NT2/D1 (cell line): Measurements from ENCODE around the gene ME1.

Experiments used
- SUZ12 ChIP-seq: IDR thresholded peaks from 2 replicates; pipeline ENCODE4 v1.6.1; 2011; ENCODE audit not compliant: insufficient read length, insufficient read depth; ENCODE audit errors: extremely low read depth
- YY1 ChIP-seq: IDR thresholded peaks from 2 replicates; pipeline ENCODE4 v1.6.1; 2011; ENCODE audit not compliant: insufficient read length, insufficient read depth
- ZNF274 ChIP-seq: IDR thresholded peaks from 2 replicates; pipeline ENCODE4 v1.6.1; 2011; ENCODE audit warnings: mild to moderate bottlenecking, low read depth, low read length

- TF ChIP-seq YY1 (no peak), ZNF274 (no peak), SUZ12 (no peak)
Observed at GRCh38 chr6:83470001-83470400, 39.1 kb upstream of the ME1 start.
